Right lobe of liver (tissue), 6 donors: ENCODE measurements around the gene CFAP20. TPM values are rescaled to one million over a fixed set of nuclear protein-coding genes. Genes with fewer than 3 reads are reported as not detected.
"Not testable (repeated sequence)": the region's sequence is repeated elsewhere in the genome, so short reads cannot be mapped to it uniquely, and the experiment has no call there.

Experiments used
- ATAC-seq, 4 donors: fragments of 200-7000 bp; cut with Tn5 transposase; one replicate each; pipeline ENCODE4 v1.9.1; 2020; ENCODE audit warnings: mild to moderate bottlenecking in 4 of 4, moderate library complexity in 4 of 4
- DNase-seq, 3 donors: peaks; one replicate each; pipeline ENCODE4 v3.0.0-alpha.2; 2020
- H3K27ac ChIP-seq, 3 donors: fragments of 200-600 bp; one replicate each; pipeline ENCODE4 v1.8.0; 2022
- H3K27me3 ChIP-seq, 2 donors: fragments of 200-600 bp; one replicate each; pipeline ENCODE4 v1.8.0; 2022
- H3K36me3 ChIP-seq, 4 donors: fragments of 200-600 bp; sonication (generic) in 1 of 4; one replicate each; pipeline versions ENCODE4 v1.5.1 to v1.8.0; 2017 to 2022; ENCODE audit warnings: control low read depth in 1 of 4
- H3K4me1 ChIP-seq, 4 donors: fragments of 200-600 bp; sonication (generic) in 1 of 4; one replicate each; pipeline versions ENCODE4 v1.5.1 to v1.8.0; 2017 to 2022; ENCODE audit warnings: control low read depth in 1 of 4
- H3K4me3 ChIP-seq, 3 donors: fragments of 200-600 bp; one replicate each; pipeline ENCODE4 v1.8.0; 2022
- H3K9me3 ChIP-seq, 4 donors: fragments of 200-600 bp; sonication (generic) in 1 of 4; one replicate each; pipeline versions ENCODE4 v1.5.1 to v1.8.0; 2017 to 2022; ENCODE audit warnings: control low read depth in 1 of 4
- CTCF ChIP-seq, 4 donors: fragments of 200-600 bp in 3 of 4; fragments of 450-650 bp in 1 of 4; IDR thresholded peaks; one replicate each; pipeline versions ENCODE4 v1.5.1 to v1.8.0; 2016 to 2022; ENCODE audit warnings: antibody characterized with exemption in 4 of 4, mild to moderate bottlenecking in 2 of 4
- POLR2A ChIP-seq: fragments of 450-650 bp; IDR thresholded peaks from one replicate; pipeline ENCODE4 v1.6.1; 2017; ENCODE audit warnings: antibody characterized with exemption, mild to moderate bottlenecking
- WGBS: methylation state at CpG from one replicate; pipeline ENCODE4 v1.1.6; 2018; ENCODE audit warnings: low coverage, low lambda C conversion rate; ENCODE audit not compliant: insufficient coverage; ENCODE audit errors: missing lambda C conversion rate; 5-methylcytosine and 5-hydroxymethylcytosine counted together
- intact Hi-C, 2 donors: fragments of 100-400 bp; cut with DNase I; formaldehyde crosslinking; loops; one replicate each; pipeline versions ENCODE4 v1.11.2 to v1.14.1; 2022
- small RNA-seq, 2 experiments: library from RNA; depleted of rRNA; stranded (forward); fragments of <200 nt; gene quantifications; one replicate each; pipeline ENCODE3, GENCODE V24; 2016
- total RNA-seq, 6 experiments: library from RNA; depleted of rRNA in 2 of 6; stranded (reverse); fragments of >200 nt in 2 of 6; fragmentation: NEBNext Ultra II Directional in 3 of 6; extraction: Animal tissue kit (Norgen Biotek cat#: 25700) in 3 of 6; gene quantifications; one replicate each; pipeline versions ENCODE4 v1.1.0 to v1.2.4, GENCODE V29; 2016 to 2023
- donor health status: DM: no; HTN: yes; CAD: no.
- donor health status: DM: no; HTN: no; CAD: no.
- donor health status: DM: no; HTN: no; CAD: no.
- donor health status: DM: no; HTN: yes; CAD: no.
- donor health status: DM: no; HTN: yes; CAD: no.

The CFAP20 gene
- total RNA-seq, 6 experiments from 2014 or later = 7.8 to 38.7 (median 18.1) TPM

- intact Hi-C loops = no loop called here
Measured at GRCh38 chr16:58076514-58076913, 52.7 kb downstream of the CFAP20 start.

DNA sequence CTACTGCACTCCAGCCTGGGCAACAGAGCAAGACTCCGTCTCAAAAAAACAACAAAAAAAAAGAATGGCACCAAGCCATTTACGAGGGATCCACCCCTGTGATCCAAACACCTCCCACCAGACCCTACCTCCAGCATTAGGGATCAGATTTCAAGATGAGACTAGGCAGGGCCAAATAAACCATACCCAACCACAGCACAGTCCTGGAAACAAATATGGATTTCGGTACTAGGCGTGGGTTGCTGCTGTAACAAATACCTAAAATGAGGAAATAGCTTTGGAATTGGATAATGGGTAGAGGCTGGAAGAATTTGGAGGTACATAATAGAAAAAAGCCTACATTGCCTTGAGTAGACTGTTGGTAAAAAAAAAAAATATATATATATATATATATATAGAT is 54.5 kb downstream of the CFAP20 start:
- no peaks in the 10 kb centered on the region for H3K27me3 ChIP-seq
- intact Hi-C loops = no loop called here
- DNase-seq (no peak), ATAC-seq (no peak)
- no peaks in the 10 kb centered on the region for H3K4me1 ChIP-seq
- TF ChIP-seq CTCF (IDR thresholded peaks at IDR 0.05) = no peak
- TF ChIP-seq POLR2A = no peak
- H3K27ac ChIP-seq = no peak overlapping the region
- no peaks in the 10 kb centered on the region for H3K9me3 ChIP-seq
- no peak overlapping the region for H3K4me3 ChIP-seq
- no peaks in the 10 kb centered on the region for H3K36me3 ChIP-seq
- WGBS = 70% methylated on average over 4 of the region's 4 CpGs

More at GRCh38 chr16:58076514-58076913, 52.7 kb downstream of the CFAP20 start:
- Histone ChIP-seq H3K4me1 (no peaks in the 10 kb centered on the region), H3K36me3 (no peaks in the 10 kb centered on the region), H3K27me3 (no peaks in the 10 kb centered on the region), H3K9me3 (no peaks in the 10 kb centered on the region), H3K4me3 (no peak overlapping the region), H3K27ac (no peak overlapping the region)
- 100% methylated on average over 1 of the region's 1 CpG for WGBS
- TF ChIP-seq CTCF (IDR thresholded peaks at IDR 0.05) (no peak), POLR2A (no peak)
- no peak for DNase-seq
- ATAC-seq = no peak

DNA sequence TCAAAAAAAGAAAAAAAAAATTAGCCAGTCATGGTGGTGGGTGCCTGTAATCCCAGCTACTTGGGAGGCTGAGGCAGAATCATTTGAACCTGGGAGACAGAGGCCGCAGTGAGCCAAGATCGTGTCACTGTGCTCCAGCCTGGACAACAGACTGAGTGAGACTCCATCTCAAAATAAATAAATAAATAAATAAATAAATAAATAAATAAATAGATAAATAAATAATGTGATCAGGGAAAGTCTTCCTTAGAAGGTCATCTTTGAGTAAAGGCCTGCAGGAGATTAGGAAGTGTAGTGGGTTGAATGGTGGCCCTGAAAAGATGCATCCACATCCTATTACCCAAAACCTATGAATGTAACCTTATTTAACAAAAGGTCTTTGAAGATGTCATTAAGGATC is 56.1 kb downstream of the CFAP20 start:
- H3K36me3 ChIP-seq, ATAC-seq, intact Hi-C loops, H3K4me3 ChIP-seq, H3K9me3 ChIP-seq, H3K27ac ChIP-seq, DNase-seq, H3K27me3 ChIP-seq, H3K4me1 ChIP-seq: not testable (repeated sequence)
- no CpG with 5 or more reads among the region's 2 CpGs for WGBS

DNA sequence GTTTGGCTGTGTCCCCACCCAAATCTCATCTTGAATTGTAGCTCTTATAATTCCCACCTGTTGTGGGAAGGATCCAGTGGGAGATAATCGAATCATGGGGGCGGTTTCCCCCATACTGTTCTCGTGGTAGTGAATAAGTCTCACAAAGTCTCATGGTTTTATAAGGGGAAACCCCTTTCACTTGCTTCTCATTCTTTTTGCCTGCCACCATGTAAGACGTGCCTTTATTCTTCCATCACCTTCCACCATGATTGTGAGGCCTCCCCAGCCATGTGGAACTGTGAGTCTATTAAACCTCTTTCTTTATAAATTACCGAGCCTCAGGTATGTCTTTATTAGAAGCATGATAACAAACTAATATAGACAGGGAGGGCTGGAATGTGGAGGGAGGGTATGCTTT is 57.0 kb downstream of the CFAP20 start:
- 84% methylated on average over 5 of the region's 5 CpGs for WGBS
- DNase-seq, H3K4me1 ChIP-seq, H3K9me3 ChIP-seq, H3K27ac ChIP-seq, intact Hi-C loops, ATAC-seq, H3K4me3 ChIP-seq, H3K36me3 ChIP-seq, H3K27me3 ChIP-seq: not testable (repeated sequence)

GRCh38 chr16:58070585-58070984 is 58.6 kb downstream of the CFAP20 start:
- Histone ChIP-seq H3K36me3 (no peaks in the 10 kb centered on the region), H3K27ac (no peak overlapping the region), H3K9me3 (no peaks in the 10 kb centered on the region), H3K4me1 (no peaks in the 10 kb centered on the region), H3K27me3 (no peaks in the 10 kb centered on the region), H3K4me3 (no peak overlapping the region)
- DNase-seq (peak in 1 of 3 donors; percentile 7), ATAC-seq (no peak)
- WGBS = no CpG with 5 or more reads among the region's 4 CpGs
- intact Hi-C loops = no loop called here
- TF ChIP-seq CTCF (IDR thresholded peaks at IDR 0.05) (no peak), POLR2A (no peak)

Small RNA genes lying within 50 kb of the gene (small RNA-seq; reads per million reads assigned to genes)
- gene RF00019 = 0 reads per million in 2 experiments

Other genes with a start within 250 kb of the CFAP20 start
- gene CNGB1, start 158.3 kb downstream of the CFAP20 start, total RNA-seq = not detected
- gene ZNF319, start 128.7 kb downstream of the CFAP20 start, total RNA-seq = 1 to 10 TPM; 2.5 to 4.9 (median 3.4) TPM
- gene USB1, start 128.0 kb downstream of the CFAP20 start, total RNA-seq = 10 to 100 TPM; 20.6 to 63.3 (median 25.9) TPM
- 10 to 100 TPM; 22.3 to 76.0 (median 35.2) TPM for gene MMP15, start 103.6 kb downstream of the CFAP20 start, total RNA-seq
- gene CSNK2A2, start 68.7 kb upstream of the CFAP20 start, total RNA-seq = 10 to 100 TPM; 24.4 to 29.5 (median 26.8) TPM
- not detected for gene PRSS54, start 165.6 kb upstream of the CFAP20 start, total RNA-seq